ENCODE data around the gene ANXA3.
"Not testable (repeated sequence)": the region's sequence is repeated elsewhere in the genome, so short reads cannot be mapped to it uniquely, and the experiment has no call there.

The ANXA3 gene

GRCh38 chr4:78551420-78552351, at the start of gene ANXA3:
Gene ANXA3 (plus strand): TSS chr4:78551770. CDS start chr4:78554474, 2,704 bp downstream.
- DNase-seq (ENCODE audit: low spot score), result peak; percentile 85

- DNase-seq (ENCODE audit: low spot score), result not testable (repeated sequence)
These were observed 45.3 kb upstream of the ANXA3 start for GRCh38 chr4:78506260-78506659.

GRCh38 chr4:78509043-78509442, 42.5 kb upstream of the ANXA3 start:
- no peak for DNase-seq (ENCODE audit: low spot score)

GRCh38 chr4:78510108-78510507, 41.5 kb upstream of the ANXA3 start:
- DNase-seq (ENCODE audit: low spot score), result no peak

GRCh38 chr4:78510681-78511080, 40.9 kb upstream of the ANXA3 start:
- no peak for DNase-seq (ENCODE audit: low spot score)

GRCh38 chr4:78512357-78512920, 39.1 kb upstream of the ANXA3 start:
- no peak for DNase-seq (ENCODE audit: low spot score)

- DNase-seq (ENCODE audit: low spot score), result no peak
These were observed 38.1 kb upstream of the ANXA3 start for GRCh38 chr4:78513411-78513975.

- DNase-seq (ENCODE audit: low spot score), result peak; percentile 18
These were observed 34.4 kb upstream of the ANXA3 start for GRCh38 chr4:78517050-78517652.

GRCh38 chr4:78518561-78518960, 33.0 kb upstream of the ANXA3 start:
- no peak for DNase-seq (ENCODE audit: low spot score)

GRCh38 chr4:78519962-78520361, 31.6 kb upstream of the ANXA3 start:
- no peak for DNase-seq (ENCODE audit: low spot score)

- DNase-seq (ENCODE audit: low spot score), result no peak
These were observed 30.8 kb upstream of the ANXA3 start for GRCh38 chr4:78520808-78521226.

- no peak for DNase-seq (ENCODE audit: low spot score)
These were observed 27.6 kb upstream of the ANXA3 start for GRCh38 chr4:78524009-78524408.

- no peak for DNase-seq (ENCODE audit: low spot score)
These were observed 26.0 kb upstream of the ANXA3 start for GRCh38 chr4:78525559-78525958.

- no peak for DNase-seq (ENCODE audit: low spot score)
These were observed 24.5 kb upstream of the ANXA3 start for GRCh38 chr4:78527103-78527502.

- DNase-seq (ENCODE audit: low spot score), result no peak
These were observed 24.0 kb upstream of the ANXA3 start for GRCh38 chr4:78527555-78527954.

- no peak for DNase-seq (ENCODE audit: low spot score)
These were observed 23.2 kb upstream of the ANXA3 start for GRCh38 chr4:78528327-78528726.

- DNase-seq (ENCODE audit: low spot score), result peak; percentile 69
These were observed 21.9 kb upstream of the ANXA3 start for GRCh38 chr4:78529569-78530209.

GRCh38 chr4:78532046-78532445, 19.5 kb upstream of the ANXA3 start:
- DNase-seq (ENCODE audit: low spot score), result no peak

GRCh38 chr4:78533854-78534253, 17.7 kb upstream of the ANXA3 start:
- DNase-seq (ENCODE audit: low spot score), result peak; percentile 70

- peak; percentile 98 for DNase-seq (ENCODE audit: low spot score)
These were observed 17.1 kb upstream of the ANXA3 start for GRCh38 chr4:78534286-78534955.

- no peak for DNase-seq (ENCODE audit: low spot score)
These were observed 9.2 kb upstream of the ANXA3 start for GRCh38 chr4:78542373-78542772.

Measured in SW480 (cell line).